GM19238 (cell line): ENCODE measurements around the gene CAMK2D.

Source experiments
- DNase-seq: peaks from one replicate; pipeline ENCODE4 v3.0.0; 2011; ENCODE audit warnings: low spot score; ENCODE audit not compliant: insufficient read length

The CAMK2D gene

GRCh38 chr4:113574636-113575103 is 186.9 kb downstream of the CAMK2D start:
- DNase-seq: no peak

DNA sequence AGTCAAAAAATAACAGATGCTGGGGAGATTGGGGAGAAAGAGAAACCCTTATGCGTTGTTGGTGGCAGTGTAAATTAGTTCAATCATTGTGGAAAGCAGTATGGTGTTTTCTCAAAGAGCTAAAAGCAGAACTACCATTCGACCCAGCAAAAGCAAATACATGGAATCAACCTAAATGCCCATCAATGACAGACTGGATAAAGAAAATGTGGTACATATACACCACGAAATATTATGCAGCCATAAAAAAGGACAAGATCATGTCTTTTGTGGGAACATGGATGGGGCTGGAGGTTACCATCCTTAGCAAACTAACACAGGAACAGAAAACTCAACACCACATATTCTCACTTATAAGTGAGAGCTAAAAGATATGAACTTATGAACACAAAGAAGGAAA is 188.9 kb downstream of the CAMK2D start:
- no peak for DNase-seq

GRCh38 chr4:113566015-113566795 is 195.3 kb downstream of the CAMK2D start:
- DNase-seq: no peak

GRCh38 chr4:113565702-113566012 is 195.9 kb downstream of the CAMK2D start:
- DNase-seq: no peak

DNA sequence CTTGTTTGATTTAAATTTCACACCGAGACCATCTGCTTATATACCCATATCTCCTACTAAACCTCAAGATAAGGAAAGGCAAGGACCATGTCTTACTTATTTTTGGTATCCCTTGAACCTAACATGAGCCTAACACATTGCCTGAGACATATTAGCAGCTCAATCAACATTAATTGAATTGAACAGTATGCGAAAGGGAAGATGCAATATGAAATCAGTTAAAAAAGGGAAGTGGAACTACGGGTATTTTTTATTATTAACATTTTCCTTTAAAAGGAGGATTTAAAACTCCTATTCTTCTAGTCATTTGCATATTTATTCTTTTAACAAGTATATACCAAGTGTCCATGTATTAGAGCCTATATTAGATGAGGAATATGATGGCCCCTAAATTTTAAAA is 197.0 kb downstream of the CAMK2D start:
- no peak for DNase-seq

DNA sequence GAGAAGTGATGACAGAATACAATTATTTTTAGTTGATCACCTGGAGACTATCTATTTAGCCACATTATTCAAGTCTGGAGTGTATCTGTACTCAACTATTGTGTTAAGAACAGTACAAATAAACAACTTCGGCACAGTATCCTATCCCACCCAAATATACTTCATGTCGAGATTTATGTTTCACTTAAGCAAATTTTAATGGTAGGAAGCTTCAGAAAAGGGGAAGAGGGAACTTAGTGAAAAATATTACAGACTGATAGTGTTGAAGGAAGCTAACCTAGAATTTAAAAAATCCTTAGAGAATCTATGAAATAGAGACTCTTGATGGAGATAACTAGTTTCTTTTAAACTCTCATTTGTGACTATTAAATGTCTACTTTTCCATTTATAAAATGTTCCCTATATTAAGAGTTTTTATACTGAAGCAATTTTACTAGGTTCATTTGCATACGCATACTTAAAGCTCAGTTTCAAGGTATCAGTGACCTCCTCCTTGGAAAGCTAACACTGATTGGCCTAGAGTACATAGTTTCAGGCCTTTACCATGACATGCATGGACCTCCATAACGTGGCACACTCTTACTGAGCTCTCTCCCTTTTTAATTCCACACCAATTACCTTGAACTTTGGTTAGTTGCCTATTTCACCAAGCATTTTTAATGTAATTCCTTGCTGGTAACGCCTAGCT is 197.7 kb downstream of the CAMK2D start:
- DNase-seq: no peak

DNA sequence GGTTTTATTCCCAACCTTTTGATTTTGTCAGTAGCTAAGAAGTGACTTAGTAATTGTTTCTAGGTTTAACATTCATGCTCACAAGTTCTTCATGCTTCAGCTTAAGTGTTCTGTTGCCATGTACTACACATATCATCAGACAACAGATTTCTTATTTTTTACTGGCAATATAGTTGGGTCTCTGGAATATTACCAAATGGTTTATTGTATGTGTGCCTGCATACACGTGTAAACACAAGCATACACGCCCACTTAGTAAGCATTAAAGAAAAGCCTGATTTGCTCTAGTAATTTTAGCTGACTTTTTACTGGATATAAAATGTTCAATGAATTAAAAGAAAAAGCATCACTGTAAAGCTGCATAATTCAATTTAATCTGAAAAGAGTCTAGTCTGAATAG is 199.8 kb downstream of the CAMK2D start:
- DNase-seq: no peak

DNA sequence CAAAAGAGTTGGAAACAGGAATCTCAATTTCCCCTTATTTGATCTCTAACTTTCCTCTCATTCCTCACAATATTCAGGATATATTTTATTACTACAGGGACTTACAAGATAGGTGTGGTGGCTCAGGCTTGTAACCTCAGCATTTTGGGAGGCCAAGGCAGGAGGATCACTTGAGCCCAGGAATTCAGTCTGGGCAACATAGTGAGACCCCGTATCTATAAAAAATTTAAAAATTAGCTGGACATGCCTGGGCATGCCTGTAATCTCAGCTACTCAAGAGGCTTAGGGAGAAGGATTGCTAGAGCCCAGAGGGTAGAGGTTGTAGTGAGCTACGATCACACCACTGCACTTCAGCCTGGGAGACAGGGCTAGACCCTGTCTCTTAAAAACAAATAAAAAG is 200.4 kb downstream of the CAMK2D start:
- no peak for DNase-seq

GRCh38 chr4:113560579-113560978 is 201.0 kb downstream of the CAMK2D start:
- DNase-seq: no peak

- no peak for DNase-seq
These were observed 201.6 kb downstream of the CAMK2D start for GRCh38 chr4:113559947-113560346.

GRCh38 chr4:113556382-113557134 is 205.0 kb downstream of the CAMK2D start:
- no peak for DNase-seq

GRCh38 chr4:113555868-113556267 is 205.7 kb downstream of the CAMK2D start:
- DNase-seq: no peak

- DNase-seq: no peak
These were observed 208.5 kb downstream of the CAMK2D start for GRCh38 chr4:113553082-113553481.

- no peak for DNase-seq
These were observed 211.0 kb downstream of the CAMK2D start for GRCh38 chr4:113550510-113550909.

GRCh38 chr4:113548303-113548702 is 213.2 kb downstream of the CAMK2D start:
- DNase-seq: no peak

GRCh38 chr4:113547487-113548042 is 214.0 kb downstream of the CAMK2D start:
- peak; percentile 43 for DNase-seq

GRCh38 chr4:113541933-113542332 is 219.6 kb downstream of the CAMK2D start:
- DNase-seq: no peak

GRCh38 chr4:113540859-113541258 is 220.7 kb downstream of the CAMK2D start:
- DNase-seq: no peak

DNA sequence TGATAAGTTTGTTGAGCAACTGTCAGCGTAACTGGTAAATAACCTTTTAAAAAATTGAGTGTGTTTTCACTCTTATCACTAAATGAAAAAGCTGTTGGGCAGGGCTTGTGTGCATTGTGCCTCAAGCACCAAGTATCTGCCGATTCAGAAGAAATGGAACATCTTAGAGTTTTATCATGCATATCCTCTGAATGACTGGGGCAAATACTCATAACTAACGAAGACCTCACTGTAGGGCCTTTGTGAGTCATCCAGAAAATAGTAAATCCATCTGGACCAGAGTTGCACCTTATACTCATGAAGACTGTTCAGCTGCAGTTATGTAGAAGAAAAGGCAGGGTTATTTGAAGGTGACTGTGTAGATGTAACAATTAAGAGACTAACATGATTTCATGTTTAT is 222.1 kb downstream of the CAMK2D start:
- no peak for DNase-seq

- DNase-seq: no peak
These were observed 223.9 kb downstream of the CAMK2D start for GRCh38 chr4:113537628-113538027.

- DNase-seq: no peak
These were observed 224.3 kb downstream of the CAMK2D start for GRCh38 chr4:113537203-113537602.

GRCh38 chr4:113534711-113535110 is 226.8 kb downstream of the CAMK2D start:
- DNase-seq: no peak
